ENCODE results near the gene COL25A1.

The COL25A1 gene

DNA sequence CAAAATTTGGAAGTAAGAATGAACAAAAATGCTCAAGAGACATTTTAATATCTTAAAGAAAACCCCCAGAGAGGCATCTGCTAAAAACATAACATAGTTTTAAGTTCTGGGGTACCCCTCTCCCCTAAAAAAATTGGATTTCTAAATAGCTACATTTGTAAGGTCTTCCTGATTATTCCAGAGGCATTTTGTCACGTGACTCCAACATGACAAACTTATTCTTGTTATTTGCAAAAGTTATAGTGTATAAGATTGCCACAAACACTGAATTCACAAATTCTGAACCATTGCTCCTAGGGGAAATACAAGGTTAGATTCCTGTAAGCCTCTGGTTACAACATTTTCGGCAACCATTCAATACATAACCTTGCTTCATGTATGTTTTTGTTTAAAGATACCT lies 73.4 kb downstream of the COL25A1 start:
- no peak for DNase-seq (ENCODE audit: low read depth, low spot score)
- no peak overlapping the region for H3K27ac ChIP-seq

DNA sequence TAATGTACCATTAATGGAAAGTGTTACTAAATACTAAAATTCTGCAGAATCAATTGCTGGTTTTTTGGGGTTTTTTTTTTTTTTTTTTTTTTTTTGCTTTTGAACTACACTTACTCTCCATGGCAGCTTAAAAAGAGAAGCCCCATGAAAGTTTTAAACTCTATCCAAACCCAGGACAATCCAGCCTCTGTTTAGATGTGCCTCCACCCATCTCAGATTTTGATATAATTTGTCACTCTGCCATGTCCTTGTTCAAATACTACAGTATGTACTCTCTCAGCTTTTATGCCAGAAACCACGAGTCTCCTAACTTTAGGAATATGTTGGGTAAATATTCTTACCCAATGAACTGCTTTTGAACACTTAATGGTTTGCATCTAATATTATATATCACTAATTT lies 84.2 kb downstream of the COL25A1 start:
- no peak for DNase-seq (ENCODE audit: low read depth, low spot score)
- H3K27ac ChIP-seq, result no peak overlapping the region

DNA sequence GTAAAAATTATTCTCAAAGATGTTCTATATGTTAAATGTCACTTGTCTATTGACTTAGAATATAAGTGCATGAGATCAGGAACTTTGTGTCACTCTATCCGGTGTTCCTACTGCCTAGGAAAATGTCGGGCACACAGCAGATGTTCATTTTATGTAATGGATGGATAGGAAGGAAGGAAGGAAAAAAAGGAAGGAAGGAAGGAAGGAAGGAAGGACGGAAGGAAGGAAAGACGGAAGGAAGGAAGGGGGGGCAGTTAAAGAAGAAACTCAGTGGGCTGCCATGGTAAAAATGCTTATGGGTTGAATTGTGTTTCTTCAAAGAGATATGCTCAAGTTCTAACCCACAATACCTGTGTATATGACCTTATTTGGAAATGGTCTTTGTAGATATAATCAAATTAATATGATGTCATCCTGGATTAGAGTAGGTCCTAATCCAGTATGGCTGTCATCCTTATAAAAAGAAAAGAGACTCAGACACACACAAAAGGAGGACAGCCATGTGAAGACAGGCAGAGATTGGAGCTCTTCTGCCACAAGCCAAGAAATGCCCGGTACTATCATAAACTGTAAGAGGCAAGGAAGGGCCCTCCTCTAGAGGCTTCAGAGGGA lies 86.3 kb downstream of the COL25A1 start:
- DNase-seq (ENCODE audit: low read depth, low spot score), result no peak
- H3K27ac ChIP-seq, result no peak overlapping the region

DNA sequence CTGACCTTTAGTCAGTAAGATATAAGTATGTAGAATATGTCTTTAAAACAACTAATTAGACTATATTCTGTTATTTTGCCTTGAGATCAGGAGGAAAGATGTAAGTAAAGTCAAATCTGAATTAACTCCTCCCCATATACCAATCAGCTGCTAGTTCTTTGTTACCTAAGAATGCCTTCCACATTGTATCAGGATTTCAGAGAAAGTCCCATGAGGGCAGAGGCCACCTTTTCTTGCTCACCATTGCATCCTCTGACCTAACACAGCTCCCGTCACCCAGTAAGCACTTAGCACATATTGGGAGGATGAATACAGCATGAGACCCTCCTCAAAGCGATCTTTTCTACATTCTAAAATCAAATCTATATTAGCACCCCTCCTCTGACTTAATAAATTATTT lies 87.0 kb downstream of the COL25A1 start:
- no peak overlapping the region for H3K27ac ChIP-seq
- DNase-seq (ENCODE audit: low read depth, low spot score), result no peak

DNA sequence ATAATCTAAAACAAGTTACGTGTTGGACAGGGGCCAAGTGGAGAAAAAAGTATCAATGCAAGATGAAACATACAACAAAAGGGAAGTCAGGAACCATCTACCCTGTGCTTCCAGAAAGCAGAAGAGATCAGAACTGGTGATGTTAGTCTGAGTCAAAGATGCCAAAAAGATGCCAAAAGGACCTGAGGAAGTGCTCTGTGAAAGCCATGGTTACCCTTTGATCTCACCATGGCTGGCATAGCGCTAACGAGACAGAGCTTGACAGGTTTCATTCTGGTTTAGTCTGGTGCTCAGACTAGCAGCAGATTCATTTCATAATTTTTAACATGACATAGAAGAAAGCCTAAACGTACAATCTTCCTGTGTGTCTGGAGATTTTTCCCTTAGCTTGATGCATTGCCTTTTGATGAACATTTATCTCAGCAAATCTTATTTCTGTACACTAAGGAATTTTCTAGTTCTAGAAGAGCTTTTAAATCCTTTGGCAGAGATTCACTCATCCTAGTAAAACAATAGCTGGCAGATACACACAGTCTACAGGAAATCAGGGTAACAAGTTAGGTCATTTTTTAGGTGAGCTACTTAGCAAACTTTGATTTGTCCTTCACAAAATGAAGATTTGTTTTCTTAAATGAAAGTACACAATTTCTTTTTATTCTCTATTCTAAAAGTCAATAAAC lies 87.7 kb downstream of the COL25A1 start:
- DNase-seq (ENCODE audit: low read depth, low spot score), result no peak
- H3K27ac ChIP-seq, result no peak overlapping the region

DNA sequence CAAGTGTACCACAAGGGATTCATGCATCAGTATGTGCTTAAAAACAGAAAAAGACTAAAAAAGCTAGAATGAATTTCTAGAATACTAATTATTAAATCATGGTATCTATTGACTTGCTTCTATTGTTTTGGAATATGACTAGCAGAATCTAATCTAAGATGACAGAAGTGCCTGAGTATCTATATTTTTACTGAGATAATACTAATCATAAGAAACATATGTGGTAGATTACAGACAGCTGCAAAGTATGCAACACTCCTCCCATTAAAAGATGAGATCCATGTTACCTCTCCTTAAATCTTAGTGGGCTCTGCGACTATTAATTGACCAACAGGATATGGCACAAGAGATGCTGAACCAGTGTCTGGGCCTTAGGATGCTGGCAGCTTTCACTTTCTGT lies 89.4 kb downstream of the COL25A1 start:
- H3K27ac ChIP-seq, result no peak overlapping the region
- DNase-seq (ENCODE audit: low read depth, low spot score), result no peak

DNA sequence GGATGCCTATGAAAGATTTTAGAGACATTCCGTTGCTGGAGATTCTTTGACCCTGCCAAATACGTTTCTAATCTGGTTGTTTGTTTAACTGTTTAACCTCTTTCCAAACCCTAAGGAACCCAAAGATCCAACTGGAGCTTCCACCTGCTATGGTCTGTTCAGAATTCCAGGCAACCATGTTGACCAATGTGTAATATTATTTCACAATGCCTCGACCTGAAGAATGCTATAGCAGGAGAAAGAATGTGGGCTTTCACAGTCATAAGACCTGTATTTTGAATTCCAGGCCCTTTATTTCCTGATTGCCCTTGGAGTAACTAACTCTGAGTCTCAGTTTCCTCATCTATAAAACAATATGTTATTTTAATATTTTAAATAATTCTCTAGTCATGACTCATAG lies 90.8 kb downstream of the COL25A1 start:
- no peak overlapping the region for H3K27ac ChIP-seq
- no peak for DNase-seq (ENCODE audit: low read depth, low spot score)

DNA sequence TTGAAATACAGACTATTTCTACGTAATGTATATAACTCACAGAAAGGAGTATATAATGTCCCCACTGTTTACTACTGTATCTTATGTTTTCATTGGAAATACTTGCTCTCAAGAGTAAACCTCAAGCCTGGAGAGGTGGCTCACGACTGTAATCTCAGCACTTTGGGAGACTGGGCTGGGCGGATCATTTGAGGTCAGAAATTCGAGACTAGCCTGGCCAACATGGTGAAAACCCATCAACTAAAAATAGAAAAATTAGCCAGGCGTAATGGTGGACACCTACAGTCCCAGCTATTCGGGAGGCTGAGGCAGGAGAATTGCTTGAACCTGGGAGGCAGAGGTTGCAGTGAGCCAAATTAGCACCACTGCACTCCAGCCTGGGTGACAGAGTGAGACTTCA lies 92.8 kb downstream of the COL25A1 start:
- H3K27ac ChIP-seq, result no peak overlapping the region
- no peak for DNase-seq (ENCODE audit: low read depth, low spot score)

DNA sequence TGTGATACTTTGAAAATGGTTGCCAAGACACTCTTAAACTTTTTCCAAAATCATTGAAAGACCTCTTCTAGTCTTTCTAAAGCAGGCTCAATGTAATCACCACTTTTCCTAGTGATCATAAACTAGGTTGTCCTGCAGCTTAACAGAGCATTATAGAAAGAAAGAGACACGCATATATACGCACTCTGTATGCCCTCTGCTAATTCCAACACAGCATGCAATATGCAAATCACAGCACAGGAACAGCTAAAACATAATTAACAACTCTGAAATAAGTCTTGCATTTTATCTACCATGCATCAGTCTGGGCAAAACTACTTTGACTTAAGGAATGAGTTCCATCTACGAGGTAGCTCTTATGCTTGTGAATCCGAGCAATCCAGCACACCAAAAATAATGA lies 94.6 kb downstream of the COL25A1 start:
- no peak overlapping the region for H3K27ac ChIP-seq
- no peak for DNase-seq (ENCODE audit: low read depth, low spot score)

DNA sequence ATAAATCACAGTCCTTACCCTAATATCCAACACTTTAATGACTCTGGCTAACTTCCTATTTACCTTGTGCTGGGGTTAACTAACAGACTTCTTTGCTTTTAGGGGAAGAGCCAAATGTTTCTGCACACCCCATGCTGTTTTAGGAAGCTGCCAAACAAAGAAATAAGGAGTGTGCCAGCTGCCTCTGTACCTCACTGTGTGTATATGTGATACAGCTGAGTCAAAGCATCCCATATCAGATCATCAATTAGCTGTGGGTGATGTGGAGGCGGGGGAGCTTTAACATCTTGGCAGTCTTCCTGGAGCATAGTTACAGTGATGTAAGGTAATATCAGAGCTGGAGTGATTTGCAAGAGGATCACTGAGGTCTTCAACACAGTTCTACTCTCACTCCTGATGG lies 95.4 kb downstream of the COL25A1 start:
- H3K27ac ChIP-seq, result no peak overlapping the region
- peak; percentile 18 for DNase-seq (ENCODE audit: low read depth, low spot score)

DNA sequence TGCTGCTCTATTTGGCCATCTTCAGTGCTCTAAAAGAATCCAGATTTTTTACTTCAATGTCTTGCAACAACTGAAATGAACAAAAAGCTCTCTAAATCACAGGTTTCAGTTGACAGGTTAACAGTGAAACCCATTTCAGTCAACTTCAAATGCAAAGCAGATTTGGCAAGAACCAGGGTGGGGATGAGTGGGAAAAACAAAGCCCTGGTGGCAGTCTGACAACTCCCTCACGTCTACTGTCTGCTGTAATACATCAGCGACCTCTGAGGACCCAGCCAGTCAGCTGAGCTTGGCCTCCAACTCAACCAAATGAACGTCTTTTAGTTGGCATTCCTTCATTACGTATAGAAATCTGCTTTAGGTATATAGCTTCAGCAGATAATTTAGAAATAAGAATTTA lies 95.8 kb downstream of the COL25A1 start:
- DNase-seq (ENCODE audit: low read depth, low spot score), result no peak
- H3K27ac ChIP-seq, result no peak overlapping the region

DNA sequence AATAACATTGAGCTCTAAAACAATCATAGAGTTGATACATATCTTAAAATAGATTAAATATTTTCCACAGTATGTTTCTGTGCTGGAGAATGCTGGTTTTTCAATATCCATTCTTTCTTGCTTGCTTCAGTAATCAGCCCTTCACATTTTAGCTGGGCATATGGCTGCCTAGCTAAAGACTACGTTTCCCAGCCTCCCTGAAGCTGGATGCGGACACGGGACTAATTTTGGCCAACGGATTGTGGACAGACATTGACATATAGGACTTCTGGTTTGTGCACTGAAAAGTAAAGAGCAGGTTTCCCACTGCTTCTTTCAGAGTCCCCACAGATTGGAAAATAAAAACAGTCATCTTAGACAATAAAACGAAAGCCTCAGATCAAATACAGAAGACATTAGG lies 97.3 kb downstream of the COL25A1 start:
- DNase-seq (ENCODE audit: low read depth, low spot score), result no peak
- no peak overlapping the region for H3K27ac ChIP-seq

DNA sequence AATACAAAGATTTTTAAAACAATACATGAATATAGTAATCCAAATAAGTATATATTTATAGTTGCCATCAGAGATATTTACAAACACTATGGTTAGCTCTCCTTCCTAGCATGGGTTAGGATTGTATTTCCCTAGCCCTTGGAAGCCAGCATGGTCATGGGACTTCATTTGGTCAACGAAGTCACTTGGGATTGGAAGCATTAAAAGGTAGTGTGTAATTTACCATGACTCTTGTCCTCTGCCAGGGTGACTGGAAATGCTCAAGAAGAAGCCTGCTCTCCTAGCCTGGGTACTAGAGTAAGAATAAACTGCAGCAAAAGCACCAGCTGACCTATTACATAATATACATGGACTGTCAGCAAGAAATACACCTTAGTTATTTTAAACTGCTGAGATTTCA lies 102.9 kb downstream of the COL25A1 start:
- DNase-seq (ENCODE audit: low read depth, low spot score), result no peak

DNA sequence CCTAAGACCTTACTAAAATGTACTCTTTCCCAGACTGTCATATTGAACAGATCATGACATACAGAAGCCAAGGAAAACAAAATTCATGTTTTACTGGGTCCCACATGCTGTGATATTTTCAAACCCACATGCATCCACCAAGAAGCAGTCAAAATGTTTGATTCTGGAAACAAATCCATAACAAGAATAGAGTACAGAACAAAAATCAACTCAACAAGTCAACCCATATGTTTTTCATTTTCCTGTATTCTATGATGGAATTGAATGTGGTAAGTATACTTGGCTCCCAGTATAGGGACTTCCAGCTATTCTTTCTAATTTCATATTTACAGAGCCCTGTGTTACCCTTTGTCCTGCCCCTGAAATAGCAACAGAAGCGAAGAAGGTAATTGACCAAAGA lies 106.8 kb downstream of the COL25A1 start:
- DNase-seq (ENCODE audit: low read depth, low spot score), result no peak
- H3K27ac ChIP-seq, result no peak overlapping the region

More for the DNA sequence above, 102.9 kb downstream of the COL25A1 start:
- H3K27ac ChIP-seq, result no peak overlapping the region

DNA sequence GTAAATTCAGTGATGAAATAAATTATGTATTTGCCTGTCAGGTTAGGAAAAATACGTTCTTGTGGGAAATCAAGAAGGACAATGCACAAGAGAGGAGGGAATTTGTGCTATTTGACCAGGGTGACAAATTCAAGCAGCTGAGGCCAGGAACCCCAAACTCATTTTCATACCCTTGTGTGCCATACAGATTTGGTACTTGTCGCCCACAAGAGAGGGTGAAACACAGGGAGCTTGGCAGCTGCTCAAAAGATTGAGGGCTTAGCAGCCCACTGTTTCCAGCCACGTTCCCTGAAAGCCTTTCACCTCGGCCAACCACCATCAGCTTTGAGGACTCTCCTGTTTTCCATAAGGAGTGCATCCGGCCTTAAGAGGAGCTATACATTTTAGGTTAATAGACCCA lies 111.2 kb downstream of the COL25A1 start:
- H3K27ac ChIP-seq, result no peak overlapping the region
- DNase-seq (ENCODE audit: low read depth, low spot score), result no peak

DNA sequence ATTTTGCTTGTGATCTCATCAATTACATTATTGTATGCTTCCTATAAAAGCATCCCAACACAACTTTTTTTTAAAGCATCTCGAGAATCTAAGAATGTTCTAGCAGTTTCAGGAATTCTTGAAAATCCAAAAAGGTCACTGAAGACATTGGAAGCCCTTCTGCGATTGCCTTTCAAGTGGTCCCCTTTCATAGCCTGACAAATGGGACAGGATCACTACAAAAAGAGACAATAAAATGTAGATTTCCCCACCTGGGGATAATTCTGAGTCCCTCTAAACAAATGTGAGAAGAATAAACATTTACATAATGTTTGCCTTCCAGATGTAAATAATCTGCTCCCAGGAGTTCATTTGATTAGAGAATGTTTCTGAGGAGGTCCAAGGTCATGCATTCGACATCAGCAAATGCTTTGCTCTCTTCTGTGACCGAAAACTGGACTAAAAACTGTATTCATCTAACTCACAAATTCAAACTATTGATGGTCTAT lies 116.0 kb downstream of the COL25A1 start:
- H3K27ac ChIP-seq, result no peak overlapping the region
- DNase-seq (ENCODE audit: low read depth, low spot score), result no peak

DNA sequence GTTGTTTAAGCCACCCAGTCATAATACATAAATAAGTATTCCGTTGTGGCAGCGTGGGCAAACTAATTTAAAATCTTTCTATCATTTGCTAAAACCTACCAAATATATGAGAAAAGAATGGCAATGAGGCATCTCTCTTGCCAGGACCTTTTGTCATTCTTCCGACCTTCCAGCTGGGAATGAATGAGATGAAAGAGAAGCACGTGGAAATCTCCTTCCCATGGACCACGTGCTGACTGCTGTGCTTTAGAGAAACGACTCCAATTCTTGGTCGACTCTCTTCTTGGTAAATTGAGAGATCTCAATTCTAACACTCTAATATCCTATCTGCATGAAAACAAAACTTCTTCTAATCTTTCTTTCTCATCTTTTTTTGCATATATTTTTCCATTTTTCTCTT lies 116.5 kb downstream of the COL25A1 start:
- no peak overlapping the region for H3K27ac ChIP-seq
- DNase-seq (ENCODE audit: low read depth, low spot score), result no peak

DNA sequence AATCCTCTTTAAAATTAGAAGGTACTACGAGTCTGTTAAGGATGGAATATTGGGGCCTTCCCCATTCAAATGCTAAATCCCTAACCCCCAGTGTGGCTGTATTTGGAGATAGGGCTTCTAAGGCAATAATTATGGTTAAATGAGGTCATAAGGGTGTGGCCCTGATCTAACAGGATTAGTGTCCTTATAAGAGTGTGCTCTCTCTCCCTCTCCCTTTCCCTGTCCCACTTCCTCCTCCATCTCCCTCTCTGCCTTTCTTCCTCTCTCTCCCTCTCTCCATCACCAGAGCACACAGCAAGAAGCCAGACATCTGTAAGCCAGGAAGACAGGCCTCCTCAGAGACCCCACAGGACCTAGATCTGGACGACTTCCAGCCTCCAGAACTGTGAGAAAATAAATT lies 116.9 kb downstream of the COL25A1 start:
- no peak overlapping the region for H3K27ac ChIP-seq
- DNase-seq (ENCODE audit: low read depth, low spot score), result no peak

DNA sequence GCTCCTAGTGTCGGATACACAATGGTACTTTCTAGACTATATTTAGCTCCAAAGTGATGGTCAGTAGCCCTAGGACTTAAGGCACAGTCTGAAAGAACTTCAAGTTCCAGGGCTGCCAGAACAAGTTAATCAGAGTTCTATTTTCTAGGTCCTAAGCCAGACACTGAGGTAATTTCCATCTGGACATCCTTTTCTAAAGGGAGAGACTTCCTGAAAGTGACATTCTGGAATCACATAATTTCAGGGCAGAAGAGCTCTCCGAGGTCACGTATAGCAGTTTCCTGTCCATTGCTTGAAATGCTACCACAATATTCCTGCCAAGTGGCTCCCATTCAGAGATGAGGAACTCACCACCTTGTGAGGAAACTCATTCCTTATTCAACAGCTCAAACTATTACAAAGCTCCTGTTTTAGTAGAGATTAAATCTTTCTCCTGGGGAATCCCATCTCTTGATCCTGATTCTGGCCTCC lies 117.9 kb downstream of the COL25A1 start:
- no peak overlapping the region for H3K27ac ChIP-seq
- DNase-seq (ENCODE audit: low read depth, low spot score), result no peak

DNA sequence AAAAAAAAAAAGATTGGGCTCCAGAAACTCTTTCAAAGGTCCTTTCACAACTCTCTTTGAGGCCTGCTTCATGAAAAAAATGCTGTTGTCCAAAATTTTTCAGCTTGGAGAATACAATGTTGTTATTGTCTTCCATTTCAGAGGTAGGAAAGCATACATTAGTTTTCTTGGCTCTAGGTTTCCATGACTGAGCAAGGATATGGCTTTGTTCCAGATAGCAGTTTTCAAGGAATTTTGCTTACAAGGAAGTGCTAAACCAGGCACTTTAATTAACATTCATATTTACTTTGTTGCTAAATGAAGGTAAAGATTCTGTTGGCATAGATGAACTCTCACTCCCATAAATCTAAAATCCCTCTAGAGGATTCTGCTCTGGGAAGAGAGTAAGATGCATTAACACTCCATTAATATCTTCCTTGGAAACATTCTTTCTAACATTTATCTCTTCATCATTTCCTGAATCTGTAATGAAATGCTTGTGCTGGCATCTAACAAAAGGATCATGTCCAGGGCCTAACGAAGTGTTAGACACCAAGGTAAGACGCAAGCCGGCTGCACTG lies 118.4 kb downstream of the COL25A1 start:
- no peak for DNase-seq (ENCODE audit: low read depth, low spot score)
- H3K27ac ChIP-seq, result no peak overlapping the region

DNA sequence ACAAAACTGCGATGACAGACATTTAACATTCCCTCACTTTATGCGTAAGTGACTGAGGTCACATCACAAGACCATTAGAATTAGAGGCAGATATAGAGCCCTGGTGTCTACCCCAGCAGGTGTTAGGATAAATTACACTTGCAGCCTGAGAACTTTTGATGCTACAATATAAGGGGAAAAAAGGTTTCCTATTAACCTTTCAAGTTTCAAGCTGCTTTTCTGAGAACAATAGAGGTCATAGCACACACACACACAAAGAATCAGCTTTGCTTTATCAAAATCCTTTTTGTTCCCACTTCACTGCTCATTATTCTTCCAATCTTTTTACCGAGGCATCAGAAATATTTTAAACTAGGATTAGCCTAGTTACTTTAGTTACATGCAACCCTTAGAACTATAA lies 119.8 kb downstream of the COL25A1 start:
- DNase-seq (ENCODE audit: low read depth, low spot score), result no peak
- no peak overlapping the region for H3K27ac ChIP-seq

DNA sequence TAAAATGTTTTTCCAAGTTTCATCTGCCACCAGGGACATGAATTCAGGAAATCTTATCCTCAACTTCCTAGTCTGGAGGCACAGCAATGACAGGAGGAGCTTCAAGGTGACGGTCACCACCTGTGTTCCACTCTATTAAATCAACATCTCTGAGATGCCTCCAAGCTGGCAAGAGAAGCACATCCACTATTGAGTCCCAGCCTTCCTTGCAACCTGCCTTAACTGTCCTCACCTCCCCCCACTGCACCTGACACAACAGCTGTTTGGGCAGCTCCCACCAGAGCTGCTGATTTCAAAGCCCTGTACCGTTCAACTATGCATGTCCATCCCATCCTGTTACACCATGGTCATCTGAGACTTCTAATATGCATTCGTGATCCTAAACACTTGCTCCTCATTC lies 123.4 kb downstream of the COL25A1 start:
- H3K27ac ChIP-seq, result no peak overlapping the region
- no peak for DNase-seq (ENCODE audit: low read depth, low spot score)
